Loucy (cell line): ENCODE data around the gene UNKL.

Source experiments
- EZH2phosphoT487 ChIP-seq: fragments of 200-600 bp; IDR thresholded peaks from 2 replicates; pipeline ENCODE4 v1.6.1; 2018; ENCODE audit warnings: antibody characterized with exemption, mild to moderate bottlenecking, moderate library complexity, borderline replicate concordance
- TF ChIP-seq, protein P1 (sequence below): fragments of 200-600 bp; sonication (generic); conservative IDR thresholded peaks from 2 replicates; pipeline ENCODE4 v1.5.1; 2014; ENCODE audit warnings: mild to moderate bottlenecking, antibody characterized with exemption, low read length

DNA sequence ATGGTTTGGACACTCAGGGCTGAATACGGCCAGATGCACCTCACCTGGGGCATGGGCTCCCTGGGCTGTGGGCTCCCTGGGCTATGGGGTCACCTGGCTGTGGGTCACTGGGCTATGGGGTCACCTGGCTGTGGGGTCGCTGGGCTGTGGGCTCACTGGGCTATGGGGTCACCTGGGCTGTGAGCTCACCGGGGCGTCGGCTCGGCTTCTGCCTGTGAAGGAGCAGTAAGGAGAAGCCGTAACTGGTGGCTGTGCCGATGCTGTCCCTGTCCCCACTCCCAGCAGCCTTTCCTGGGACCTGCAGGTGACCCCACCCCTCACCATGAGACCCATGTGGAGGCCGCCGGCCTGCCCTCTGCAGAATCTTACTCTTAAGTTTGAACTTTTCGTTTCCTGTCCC lies 14.5 kb upstream of the UNKL start:
- TF ChIP-seq, protein P1, sequence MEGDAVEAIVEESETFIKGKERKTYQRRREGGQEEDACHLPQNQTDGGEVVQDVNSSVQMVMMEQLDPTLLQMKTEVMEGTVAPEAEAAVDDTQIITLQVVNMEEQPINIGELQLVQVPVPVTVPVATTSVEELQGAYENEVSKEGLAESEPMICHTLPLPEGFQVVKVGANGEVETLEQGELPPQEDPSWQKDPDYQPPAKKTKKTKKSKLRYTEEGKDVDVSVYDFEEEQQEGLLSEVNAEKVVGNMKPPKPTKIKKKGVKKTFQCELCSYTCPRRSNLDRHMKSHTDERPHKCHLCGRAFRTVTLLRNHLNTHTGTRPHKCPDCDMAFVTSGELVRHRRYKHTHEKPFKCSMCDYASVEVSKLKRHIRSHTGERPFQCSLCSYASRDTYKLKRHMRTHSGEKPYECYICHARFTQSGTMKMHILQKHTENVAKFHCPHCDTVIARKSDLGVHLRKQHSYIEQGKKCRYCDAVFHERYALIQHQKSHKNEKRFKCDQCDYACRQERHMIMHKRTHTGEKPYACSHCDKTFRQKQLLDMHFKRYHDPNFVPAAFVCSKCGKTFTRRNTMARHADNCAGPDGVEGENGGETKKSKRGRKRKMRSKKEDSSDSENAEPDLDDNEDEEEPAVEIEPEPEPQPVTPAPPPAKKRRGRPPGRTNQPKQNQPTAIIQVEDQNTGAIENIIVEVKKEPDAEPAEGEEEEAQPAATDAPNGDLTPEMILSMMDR = no peak
- TF ChIP-seq EZH2phosphoT487 = no peak
